Measurements from ENCODE around the gene PRM1.
"Not testable (repeated sequence)": the region's sequence is repeated elsewhere in the genome, so short reads cannot be mapped to it uniquely, and the experiment has no call there.

PRM1 gene

GRCh38 chr16:11290102-11290893 lies 9.2 kb upstream of the PRM1 start:
- DNase-seq (ENCODE audit: low read depth), result no peak
- H3K4me3 ChIP-seq (ENCODE audit: low read depth, low read length), result no peak overlapping the region
- TF ChIP-seq CTCF (IDR thresholded peaks at IDR 0.05; ENCODE audit: low read depth, low read length, missing control alignments), result no peak

- DNase-seq (ENCODE audit: low read depth); H3K4me3 ChIP-seq (ENCODE audit: low read depth, low read length): not testable (repeated sequence)
These were observed 8.6 kb upstream of the PRM1 start for GRCh38 chr16:11289696-11290095.

- no peak for TF ChIP-seq CTCF (IDR thresholded peaks at IDR 0.05; ENCODE audit: low read depth, low read length, missing control alignments)
- DNase-seq (ENCODE audit: low read depth), result no peak
- H3K4me3 ChIP-seq (ENCODE audit: low read depth, low read length), result no peak overlapping the region
These were observed 8.1 kb upstream of the PRM1 start for GRCh38 chr16:11289202-11289601.

GRCh38 chr16:11285842-11286241 lies 4.7 kb upstream of the PRM1 start:
- H3K4me3 ChIP-seq (ENCODE audit: low read depth, low read length), result no peak overlapping the region
- TF ChIP-seq CTCF (IDR thresholded peaks at IDR 0.05; ENCODE audit: low read depth, low read length, missing control alignments), result no peak
- DNase-seq (ENCODE audit: low read depth), result no peak

- no peak for DNase-seq (ENCODE audit: low read depth)
- no peak overlapping the region for H3K4me3 ChIP-seq (ENCODE audit: low read depth, low read length)
- no peak for TF ChIP-seq CTCF (IDR thresholded peaks at IDR 0.05; ENCODE audit: low read depth, low read length, missing control alignments)
These were observed 2.7 kb upstream of the PRM1 start for GRCh38 chr16:11283820-11284248.

- no peak for TF ChIP-seq CTCF (IDR thresholded peaks at IDR 0.05; ENCODE audit: low read depth, low read length, missing control alignments)
These were observed 2.2 kb downstream of the PRM1 start for GRCh38 chr16:11278681-11279628.

GRCh38 chr16:11277607-11278337 lies 3.4 kb downstream of the PRM1 start:
- no peak for TF ChIP-seq CTCF (IDR thresholded peaks at IDR 0.05; ENCODE audit: low read depth, low read length, missing control alignments)
- DNase-seq (ENCODE audit: low read depth), result no peak

More at GRCh38 chr16:11278681-11279628, 2.2 kb downstream of the PRM1 start:
- no peak overlapping the region for H3K4me3 ChIP-seq (ENCODE audit: low read depth, low read length)
- DNase-seq (ENCODE audit: low read depth), result no peak

More at GRCh38 chr16:11277607-11278337, 3.4 kb downstream of the PRM1 start:
- no peak overlapping the region for H3K4me3 ChIP-seq (ENCODE audit: low read depth, low read length)
